H1 (cell line): Measurements from ENCODE around the gene ABHD16B. TPM values are rescaled to one million over a fixed set of nuclear protein-coding genes. Genes with fewer than 3 reads are reported as not detected.

Experiments used
- CTCF ChIA-PET: fragments of 300-600 bp; sonication (Branson Sonifier 250); formaldehyde crosslinking; loops from one replicate; lab custom pipeline; 2021; ENCODE audit not compliant: partially characterized antibody; lab: Charles Lee
- POLR2A ChIA-PET: fragments of 300-600 bp; sonication (Branson Sonifier 250); formaldehyde crosslinking; loops from one replicate; lab custom pipeline; 2021; ENCODE audit warnings: inconsistent platforms; ENCODE audit not compliant: partially characterized antibody; lab: Charles Lee
- DNase-seq, 2 experiments: peaks; one replicate each; pipeline versions ENCODE4 v3.0.0 to v3.0.0-alpha.2; 2010 to 2022; ENCODE audit warnings: low spot score in 2 of 2, low read depth in 1 of 2, mixed read lengths in 1 of 2
- FAIRE-seq: peaks from 2 replicates; lab custom pipeline; 2011; peaks lifted over from hg19 to GRCh38; lab: Jason Lieb, UNC
- H2AFZ ChIP-seq: 2 replicates; pipeline ENCODE4 v1.8.1; 2012; ENCODE audit warnings: low read length, inconsistent platforms
- H2AK5ac ChIP-seq: 2 replicates; pipeline ENCODE4 v1.6.1; 2013; ENCODE audit warnings: low read depth, low read length
- H2BK120ac ChIP-seq: replicated peaks from 2 replicates; pipeline ENCODE3; 2013; ENCODE audit warnings: low read depth, low read length, inconsistent platforms
- H2BK12ac ChIP-seq: 2 replicates; pipeline ENCODE4 v1.6.1; 2013; ENCODE audit warnings: low read depth, low read length
- H2BK15ac ChIP-seq: 2 replicates; pipeline ENCODE4 v1.6.1; 2013; ENCODE audit warnings: low read length
- H2BK20ac ChIP-seq: 2 replicates; pipeline ENCODE4 v1.6.1; 2013; ENCODE audit warnings: low read length
- H2BK5ac ChIP-seq: 2 replicates; pipeline ENCODE4 v1.6.1; 2013; ENCODE audit warnings: low read depth, low read length
- H3K14ac ChIP-seq: 2 replicates; pipeline ENCODE4 v1.6.1; 2013; ENCODE audit warnings: inconsistent platforms; ENCODE audit not compliant: insufficient read length
- H3K18ac ChIP-seq: 2 replicates; pipeline ENCODE4 v1.6.1; 2013; ENCODE audit warnings: low read length; ENCODE audit errors: extremely low read depth
- H3K23ac ChIP-seq: 2 replicates; pipeline ENCODE4 v1.6.1; 2013; ENCODE audit warnings: inconsistent platforms; ENCODE audit not compliant: insufficient read length
- H3K23me2 ChIP-seq: 2 replicates; pipeline ENCODE4 v1.6.1; 2013; ENCODE audit warnings: low read depth, low read length
- H3K27ac ChIP-seq: 2 replicates; pipeline ENCODE4 v1.6.1; 2011; ENCODE audit warnings: low read depth, low read length, inconsistent platforms
- H3K27me3 ChIP-seq, 4 experiments: replicated peaks in 1 of 4; 1 replicate in 1 of 4; 2 replicates in 3 of 4; pipeline versions ENCODE4 v1.6.1 to v1.8.1; 2011 to 2013; ENCODE audit warnings: low read length in 3 of 4, mild to moderate bottlenecking in 3 of 4, inconsistent platforms in 2 of 4, mixed read lengths in 2 of 4, moderate library complexity in 1 of 4; ENCODE audit not compliant: control insufficient read depth in 3 of 4, insufficient read depth in 3 of 4; ENCODE audit errors: extremely low read depth in 1 of 4
- H3K36me3 ChIP-seq, 4 experiments: 2 replicates each; pipeline versions ENCODE4 v1.6.1 to v1.8.1; 2011 to 2013; ENCODE audit warnings: mild to moderate bottlenecking in 4 of 4, low read length in 3 of 4, moderate library complexity in 2 of 4, control low read depth in 1 of 4, inconsistent platforms in 1 of 4; ENCODE audit not compliant: insufficient read depth in 4 of 4, control insufficient read depth in 2 of 4
- H3K4ac ChIP-seq: replicated peaks from 2 replicates; pipeline ENCODE3; 2013; ENCODE audit warnings: low read length, low read depth, mixed read lengths, inconsistent platforms; ENCODE audit not compliant: insufficient read length
- H3K4me1 ChIP-seq, 4 experiments: replicated peaks in 1 of 4; 1 replicate in 1 of 4; 2 replicates in 3 of 4; pipeline versions ENCODE4 v1.6.1 to v1.8.1; 2011 to 2013; ENCODE audit warnings: low read length in 3 of 4, inconsistent platforms in 2 of 4, mixed read lengths in 1 of 4; ENCODE audit not compliant: insufficient read depth in 4 of 4, control insufficient read depth in 3 of 4
- H3K4me2 ChIP-seq, 2 experiments: 2 replicates each; pipeline versions ENCODE4 v1.6.1 to v1.8.1; 2011 to 2013; ENCODE audit warnings: low read depth in 2 of 2, low read length in 2 of 2, control low read depth in 1 of 2, inconsistent platforms in 1 of 2, mild to moderate bottlenecking in 1 of 2; ENCODE audit not compliant: insufficient read depth in 1 of 2
- H3K4me3 ChIP-seq, 4 experiments: fragments of 200-600, 300-600 bp in 1 of 4; sonication (generic), shearing (Covaris generic), sonication (Bioruptor Twin) in 1 of 4; 2 replicates each; pipeline versions ENCODE4 v1.5.1 to v1.8.1; 2011 to 2016; ENCODE audit warnings: low read length in 4 of 4, low read depth in 3 of 4, control low read depth in 2 of 4, inconsistent platforms in 2 of 4, mild to moderate bottlenecking in 2 of 4, mixed read lengths in 1 of 4, moderate library complexity in 1 of 4; ENCODE audit not compliant: insufficient read depth in 2 of 4; ENCODE audit errors: extremely low read depth in 1 of 4
- H3K56ac ChIP-seq: replicated peaks from 2 replicates; pipeline ENCODE3; 2013; ENCODE audit warnings: low read depth, mild to moderate bottlenecking, mixed read lengths, low read length, inconsistent platforms; ENCODE audit not compliant: insufficient read length
- H3K79me1 ChIP-seq: 2 replicates; pipeline ENCODE4 v1.6.1; 2013; ENCODE audit warnings: low read depth, low read length, control low read depth
- H3K79me2 ChIP-seq, 2 experiments: 2 replicates each; pipeline versions ENCODE4 v1.6.1 to v1.8.1; 2012 to 2013; ENCODE audit warnings: low read length in 2 of 2, mild to moderate bottlenecking in 2 of 2, inconsistent platforms in 1 of 2; ENCODE audit not compliant: insufficient read depth in 2 of 2, control insufficient read depth in 1 of 2
- H3K9ac ChIP-seq, 4 experiments: replicated peaks in 1 of 4; 1 replicate in 1 of 4; 2 replicates in 3 of 4; pipeline versions ENCODE4 v1.6.1 to v1.8.1; 2011 to 2013; ENCODE audit warnings: low read depth in 3 of 4, low read length in 3 of 4, control low read depth in 2 of 4, mild to moderate bottlenecking in 2 of 4, moderate library complexity in 2 of 4, inconsistent platforms in 1 of 4; ENCODE audit errors: extremely low read depth in 1 of 4
- H3K9me3 ChIP-seq, 2 experiments: 2 replicates each; pipeline versions ENCODE4 v1.6.1 to v1.8.1; 2012 to 2013; ENCODE audit warnings: mild to moderate bottlenecking in 2 of 2, moderate library complexity in 2 of 2, control low read depth in 1 of 2, inconsistent platforms in 1 of 2, low read depth in 1 of 2, low read length in 1 of 2, mixed read lengths in 1 of 2; ENCODE audit not compliant: insufficient read depth in 2 of 2
- H4K20me1 ChIP-seq, 2 experiments: replicated peaks in 1 of 2; 2 replicates each; pipeline versions ENCODE3 to v1.8.1; 2011 to 2013; ENCODE audit warnings: inconsistent platforms in 2 of 2, low read length in 2 of 2, mild to moderate bottlenecking in 1 of 2; ENCODE audit not compliant: insufficient read depth in 2 of 2, control insufficient read depth in 1 of 2
- H4K5ac ChIP-seq: 2 replicates; pipeline ENCODE4 v1.6.1; 2013; ENCODE audit warnings: low read length, low read depth, mixed read lengths, inconsistent platforms; ENCODE audit not compliant: insufficient read length
- H4K8ac ChIP-seq: 2 replicates; pipeline ENCODE4 v1.8.0; 2013; ENCODE audit warnings: mild to moderate bottlenecking, moderate library complexity, low read length, inconsistent platforms; ENCODE audit not compliant: insufficient read depth; ENCODE audit errors: extremely low read depth
- H4K91ac ChIP-seq: replicated peaks from 2 replicates; pipeline ENCODE3; 2013; ENCODE audit warnings: low read length, mixed read lengths, inconsistent platforms; ENCODE audit not compliant: insufficient read length
- ATF2 ChIP-seq: IDR thresholded peaks from 2 replicates; pipeline ENCODE4 v1.6.1; 2012; ENCODE audit warnings: low read length, inconsistent platforms
- EGR1 ChIP-seq: IDR thresholded peaks from 2 replicates; pipeline ENCODE4 v1.6.1; 2011; ENCODE audit warnings: low read depth, low read length, borderline replicate concordance
- GABPA ChIP-seq: IDR thresholded peaks from 2 replicates; pipeline ENCODE4 v1.6.1; 2011; ENCODE audit warnings: mild to moderate bottlenecking, low read length, moderate library complexity, borderline replicate concordance; ENCODE audit not compliant: insufficient read depth
- POLR2AphosphoS5 ChIP-seq: IDR thresholded peaks from 2 replicates; pipeline ENCODE4 v1.6.1; 2011; ENCODE audit warnings: low read depth, low read length
- SP1 ChIP-seq: IDR thresholded peaks from 2 replicates; pipeline ENCODE4 v1.6.1; 2011; ENCODE audit warnings: low read depth, low read length
- SUZ12 ChIP-seq: fragments of 200-600 bp; sonication (generic); IDR thresholded peaks from 2 replicates; pipeline ENCODE4 v1.6.1; 2012; ENCODE audit warnings: mild to moderate bottlenecking, inconsistent platforms, low read length, moderate library complexity, mixed read lengths
- TAF1 ChIP-seq: IDR thresholded peaks from 2 replicates; pipeline ENCODE4 v1.6.1; 2011; ENCODE audit warnings: mild to moderate bottlenecking, low read depth, low read length
- TAF7 ChIP-seq: optimal IDR thresholded peaks from 2 replicates; pipeline ENCODE3; 2011; ENCODE audit warnings: low read depth, mild to moderate bottlenecking, inconsistent platforms, low read length, moderate library complexity, borderline replicate concordance
- ZNF274 ChIP-seq: IDR thresholded peaks from 2 replicates; pipeline ENCODE4 v1.7.0; 2012; ENCODE audit warnings: low read length, borderline replicate concordance; ENCODE audit errors: extremely low read depth
- WGBS, 2 experiments: shearing (Covaris generic) in 1 of 2; methylation state at CpG; one replicate each; pipeline versions ENCODE4 v1.1.6 to v1.1.7; 2013 to 2015; ENCODE audit warnings: low lambda C conversion rate in 2 of 2, mixed read lengths in 2 of 2, inconsistent platforms in 1 of 2, low coverage in 1 of 2, missing lambda C conversion rate in 1 of 2; ENCODE audit not compliant: insufficient replicate concordance in 2 of 2, insufficient coverage in 1 of 2, insufficient read length in 1 of 2; ENCODE audit errors: extremely low coverage in 1 of 2, missing lambda C conversion rate in 1 of 2; 5-methylcytosine and 5-hydroxymethylcytosine counted together
- polyA plus RNA-seq, 7 experiments: library from polyadenylated mRNA; depleted of rRNA in 3 of 7; stranded (reverse) in 5 of 7; unstranded in 2 of 7; fragments of >200 nt in 5 of 7; fragments of 200-250 nt in 2 of 7; gene quantifications; 1 replicate in 5 of 7; 2 replicates in 1 of 7; 4 replicates in 1 of 7; pipeline versions ENCODE4 v1.2.1 to v1.2.3, GENCODE V29; 2011 to 2013; ENCODE audit warnings: missing spikeins in 2 of 7, mixed read lengths in 2 of 7
- total RNA-seq: library from RNA; stranded (reverse); fragmentation: NEBNext Ultra II Directional; extraction: Animal tissue kit (Norgen Biotek cat#: 25700); gene quantifications from 2 replicates; pipeline ENCODE4 v1.2.1, GENCODE V29; 2021

The ABHD16B gene
- total and polyA plus RNA-seq, 2 of the 8 experiments (the other 6 are each of a cell fraction or from before 2014, with no cell fraction given), result not detected

GRCh38 chr20:63847237-63848002 lies 13.9 kb upstream of the ABHD16B start:
- WGBS, 2 experiments, result 17% methylated on average over 14 of the region's 16 CpGs; no CpG with 5 or more reads in 1 of the 2 experiments
- Histone ChIP-seq H3K27me3 (no peaks in the 10 kb centered on the region), H3K14ac (peak overlapping the region; percentile 95), H2AFZ (no peak overlapping the region), H3K4me2 (peak overlapping the region; percentile 67 to 82), H2BK12ac (peak overlapping the region; percentile 100), H3K9ac (peak overlapping the region in 1 of 4 experiments; percentile 38; a peak in 2 of 7 replicates), H4K5ac (peak overlapping the region; percentile 91), H3K4me1 (peaks cover 6 to 29% (median 23%) of the 10 kb centered on the region in 4 experiments), H2BK20ac (peak overlapping the region; percentile 100), H4K20me1 (peaks cover 0 to 4% of the 10 kb centered on the region in 2 experiments), H3K27ac (peak overlapping the region; percentile 60), H2AK5ac (peak overlapping the region; percentile 100), H2BK5ac (peak overlapping the region; percentile 100), H3K23ac (no peak overlapping the region), H3K18ac (peak overlapping the region; percentile 93), H3K4me3 (peak overlapping the region in 1 of 4 experiments; percentile 60; a peak in 2 of 8 replicates), H3K23me2 (peaks cover 12% of the 10 kb centered on the region; the same call in 1 of the 2 replicates), H3K9me3 (no peaks in the 10 kb centered on the region), H3K56ac (peak overlapping the region; percentile 86), H3K79me2 (no peaks in the 10 kb centered on the region), H3K4ac (peak overlapping the region; percentile 100), H2BK120ac (peak overlapping the region; percentile 100), H4K8ac (peak overlapping the region; percentile 81), H3K36me3 (no peaks in the 10 kb centered on the region), H3K79me1 (no peaks in the 10 kb centered on the region), H2BK15ac (peak overlapping the region; percentile 100), H4K91ac (peak overlapping the region; percentile 100)
- POLR2A ChIA-PET, result interaction anchor here (0.6 to 3.6 kb wide), 12 partner anchors 8 to 326 kb away, joined by 3 to 52 read pairs (median 4); partner anchors contain the start of genes ABHD16B, PPDPF and TPD52L2
- CTCF ChIA-PET, result interaction anchor here (0.5 to 2.0 kb wide), 9 partner anchors 10 to 124 kb away, joined by 3 to 14 read pairs (median 4); partner anchors contain the start of genes ABHD16B and TPD52L2
- FAIRE-seq (no peak), DNase-seq (peak in 1 of 2 experiments; percentile 75)
- TF ChIP-seq TAF1, result peak; percentile 64
- no peak for TF ChIP-seq ZNF274
- peak; percentile 62; the same call in 1 of the 2 replicates for TF ChIP-seq EGR1
- peak; percentile 45; the same call in 1 of the 2 replicates for TF ChIP-seq SUZ12
- TF ChIP-seq GABPA, result 0 out of 2 replicates have a peak, but pooled peaks have one; percentile 19
- TF ChIP-seq SP1, result 0 out of 2 replicates have a peak, but pooled peaks have one; percentile 39
- peak; percentile 46 for TF ChIP-seq TAF7
- no peak for TF ChIP-seq POLR2AphosphoS5
- no peak for TF ChIP-seq ATF2
